ENCODE data around the gene PPARD. TPM values are rescaled to one million over a fixed set of nuclear protein-coding genes. Genes with fewer than 3 reads are reported as not detected.
"Not testable (repeated sequence)": the region's sequence is repeated elsewhere in the genome, so short reads cannot be mapped to it uniquely, and the experiment has no call there.

The PPARD gene
- total RNA-seq, 1 experiment from 2014 or later: 13.4 TPM

DNA sequence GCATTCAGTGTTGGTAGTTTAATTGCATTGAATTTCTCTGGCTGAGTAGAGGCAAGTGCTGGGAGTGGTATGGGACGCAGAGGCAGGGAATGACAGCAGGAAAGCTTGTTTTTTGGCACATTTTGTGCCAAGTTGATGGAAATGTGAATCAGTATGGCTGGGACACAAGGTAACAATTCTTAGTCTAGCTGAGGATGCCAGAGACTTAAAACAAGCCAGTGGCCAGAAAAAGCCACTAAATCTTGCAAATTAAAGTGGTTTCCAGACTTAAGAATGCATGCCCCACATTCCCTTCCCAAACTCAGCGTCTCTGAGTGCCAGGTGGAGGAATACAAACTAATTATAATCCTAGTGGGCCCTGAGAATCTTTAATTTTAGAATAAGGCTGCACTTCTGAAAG is 35.9 kb downstream of the PPARD start:
- no peak for DNase-seq (ENCODE audit: low read depth)

- DNase-seq (ENCODE audit: low read depth): no peak
Observed at GRCh38 chr6:35381132-35381531, 38.8 kb downstream of the PPARD start.

DNA sequence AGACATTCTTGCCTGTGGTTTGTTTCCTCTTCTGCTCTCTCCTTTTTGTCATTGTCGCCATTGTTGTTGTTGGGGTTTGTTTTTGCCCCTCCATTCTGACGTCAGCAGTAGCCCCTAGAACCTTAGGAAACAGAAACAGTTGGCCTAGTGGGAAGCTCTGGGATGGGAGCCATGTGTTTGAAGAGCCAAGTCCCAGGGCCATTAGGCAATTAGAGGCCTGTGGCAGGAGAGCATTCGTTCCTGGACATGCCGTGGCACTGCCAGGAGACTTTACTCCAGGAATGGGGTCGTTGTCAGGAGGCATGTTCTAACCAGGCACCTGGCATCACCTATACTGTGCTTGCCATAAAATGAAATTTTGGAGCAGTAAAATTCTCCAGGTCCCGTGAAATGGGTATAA is 39.7 kb downstream of the PPARD start:
- no peak for DNase-seq (ENCODE audit: low read depth)

- DNase-seq (ENCODE audit: low read depth): no peak
Observed at GRCh38 chr6:35385457-35386202, 43.3 kb downstream of the PPARD start.

GRCh38 chr6:35386989-35387388 is 44.6 kb downstream of the PPARD start:
- no peak for DNase-seq (ENCODE audit: low read depth)

- no peak for DNase-seq (ENCODE audit: low read depth)
Observed at GRCh38 chr6:35388030-35388429, 45.7 kb downstream of the PPARD start.

GRCh38 chr6:35388772-35389352 is 46.5 kb downstream of the PPARD start:
- DNase-seq (ENCODE audit: low read depth): no peak

GRCh38 chr6:35389386-35389785 is 47.0 kb downstream of the PPARD start:
- not testable (repeated sequence) for DNase-seq (ENCODE audit: low read depth)

DNA sequence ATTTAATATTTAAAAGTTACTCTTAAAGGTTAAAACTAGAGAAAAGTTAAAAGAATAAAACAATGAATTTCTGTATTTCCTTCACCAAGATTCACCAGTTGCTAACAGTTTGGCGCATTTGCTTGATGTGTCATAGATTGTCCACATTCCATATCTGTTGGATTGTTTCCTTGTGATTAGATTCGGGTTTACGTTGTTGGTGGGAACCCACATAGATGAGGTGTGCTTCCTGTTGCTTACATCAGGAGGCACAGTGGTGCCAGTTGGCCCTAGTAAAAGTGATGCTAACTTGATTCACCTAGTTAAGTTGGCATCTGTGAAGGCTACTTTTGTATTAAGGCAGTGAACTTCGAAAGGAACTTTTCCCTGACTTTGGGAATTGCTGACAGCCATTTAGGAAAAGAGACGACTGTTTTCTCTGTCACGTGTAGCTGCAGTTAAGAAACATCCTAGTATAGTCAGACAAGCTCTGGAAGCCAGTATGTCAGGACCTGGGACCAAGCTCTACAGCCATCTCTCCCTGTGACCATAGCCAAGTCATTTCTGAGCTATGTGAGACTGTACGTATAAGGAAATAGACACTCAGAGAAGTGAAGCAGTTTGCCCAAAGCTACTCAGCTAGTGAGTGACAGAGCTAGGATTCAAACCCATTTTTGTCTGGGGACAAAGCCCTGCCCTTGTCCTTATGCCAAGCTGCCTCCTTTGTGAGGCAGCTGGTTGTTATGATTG is 49.0 kb downstream of the PPARD start:
- peak; percentile 97 for DNase-seq (ENCODE audit: low read depth)

DNA sequence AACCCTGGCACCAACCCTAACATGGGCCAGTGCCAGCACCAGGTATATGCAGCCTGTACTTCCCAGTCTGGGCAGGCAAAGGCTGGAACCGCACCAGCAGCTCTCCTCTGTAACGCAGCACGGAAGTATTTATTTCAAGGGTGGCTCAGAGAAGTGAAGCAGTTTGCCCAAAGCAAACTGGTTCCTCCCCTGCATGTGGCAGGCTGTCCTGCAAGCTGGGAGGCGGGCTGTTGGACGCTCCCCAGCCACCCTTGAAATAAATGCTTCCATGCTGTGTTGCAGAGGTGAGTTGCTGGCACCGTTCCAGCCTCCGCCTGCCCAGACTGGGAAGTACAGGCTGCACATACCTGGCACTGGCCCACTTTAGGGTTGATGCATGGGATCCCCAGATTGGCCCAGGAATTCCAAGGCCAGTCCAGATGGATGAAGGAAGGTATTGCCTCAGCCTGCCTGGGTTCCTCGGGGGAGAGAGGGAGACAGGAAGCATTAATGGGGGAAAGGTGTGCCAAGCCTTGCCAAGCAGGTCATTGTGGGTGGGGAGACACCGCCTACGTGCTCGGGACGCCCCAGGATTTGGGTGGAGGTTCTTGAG is 49.8 kb downstream of the PPARD start:
- DNase-seq (ENCODE audit: low read depth): no peak

- DNase-seq (ENCODE audit: low read depth): no peak
Observed at GRCh38 chr6:35392773-35393672, 50.7 kb downstream of the PPARD start.

DNA sequence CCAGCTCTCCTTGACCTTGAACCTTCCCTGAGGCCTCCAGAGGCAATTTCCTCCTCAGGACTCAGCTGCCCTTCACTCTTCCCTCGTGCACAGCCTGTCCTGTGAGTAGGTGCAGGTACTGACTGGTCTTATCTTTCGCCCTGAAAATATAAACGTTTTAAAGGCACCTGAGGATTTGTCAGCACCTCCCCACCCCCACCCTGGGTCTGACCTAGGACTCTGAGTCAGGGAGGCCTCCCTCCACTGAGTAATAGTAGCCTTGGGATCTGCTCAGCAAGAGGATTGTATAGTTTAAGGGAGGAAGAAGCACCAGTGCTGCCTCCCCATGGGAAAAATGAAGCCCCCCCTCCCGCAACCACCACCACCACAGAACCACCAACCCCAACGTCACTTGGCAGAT is 54.6 kb downstream of the PPARD start:
- peak; percentile 59 for DNase-seq (ENCODE audit: low read depth)

DNA sequence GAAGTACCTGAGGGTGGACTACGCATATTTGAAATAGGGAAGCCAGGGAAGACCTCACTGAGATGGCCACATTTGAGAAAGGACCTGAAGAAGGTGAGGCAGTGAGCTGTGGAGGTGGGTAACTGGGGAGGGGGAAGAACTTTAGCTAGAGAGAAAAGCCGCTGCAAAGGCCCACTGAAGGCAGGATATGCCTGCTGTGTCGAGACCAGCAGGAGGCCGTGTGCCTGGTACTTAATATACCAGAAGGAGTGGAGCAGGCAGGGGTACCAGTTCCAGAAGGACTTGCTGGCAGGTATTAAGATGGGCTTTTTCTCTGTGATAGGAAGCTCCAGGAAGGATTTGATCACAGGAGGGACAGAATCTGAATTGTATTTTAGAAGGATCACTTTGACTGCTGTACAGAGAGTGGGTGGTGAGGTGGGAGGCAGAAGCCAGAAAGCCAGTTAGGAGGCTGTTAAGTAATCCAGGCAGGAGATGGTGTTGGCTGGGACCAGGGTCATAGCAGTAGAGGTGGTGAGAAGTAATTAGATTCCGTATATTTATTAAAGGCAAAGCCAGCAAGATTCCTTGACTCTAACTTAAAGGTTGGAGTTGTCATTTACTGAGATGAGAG is 55.6 kb downstream of the PPARD start:
- no peak for DNase-seq (ENCODE audit: low read depth)

DNA sequence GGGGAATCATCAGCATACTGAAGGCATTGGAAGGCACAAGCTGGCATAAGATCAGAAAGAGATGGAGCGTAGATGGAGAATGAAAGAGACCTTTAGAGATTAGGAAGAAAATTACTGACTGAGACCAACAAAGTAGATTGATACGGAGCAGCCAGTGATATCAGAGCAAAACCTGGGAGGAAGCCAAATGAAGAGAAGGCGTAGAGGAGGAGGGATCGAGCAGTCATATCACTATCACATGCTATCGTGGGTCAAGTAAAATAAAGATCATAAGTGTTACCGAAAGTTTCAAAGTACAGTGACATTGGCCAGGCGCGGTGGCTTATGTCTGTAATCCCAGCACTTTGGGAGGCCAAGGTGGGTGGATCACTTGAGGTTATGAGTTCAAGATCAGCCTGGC is 56.2 kb downstream of the PPARD start:
- no peak for DNase-seq (ENCODE audit: low read depth)

DNA sequence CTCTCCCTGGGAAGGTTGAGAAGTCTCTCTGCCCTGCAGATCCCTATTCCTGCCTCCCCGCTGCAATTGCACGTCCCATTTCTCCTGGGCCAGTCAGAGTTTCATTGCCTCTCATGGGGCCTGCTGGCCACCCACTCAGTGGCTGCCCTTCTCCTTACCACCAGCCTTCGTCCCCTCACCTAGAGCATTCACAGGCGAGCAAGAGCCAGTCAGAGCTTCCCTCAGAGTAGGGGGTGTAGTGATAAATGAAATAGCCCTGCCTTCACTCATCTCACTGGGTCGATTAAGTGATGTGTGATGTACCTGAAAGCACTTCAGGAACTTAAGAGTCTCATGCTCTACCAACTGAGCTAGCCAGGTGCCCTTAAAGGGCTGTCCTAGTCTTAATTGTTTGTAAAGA is 57.8 kb downstream of the PPARD start:
- no peak for DNase-seq (ENCODE audit: low read depth)

DNA sequence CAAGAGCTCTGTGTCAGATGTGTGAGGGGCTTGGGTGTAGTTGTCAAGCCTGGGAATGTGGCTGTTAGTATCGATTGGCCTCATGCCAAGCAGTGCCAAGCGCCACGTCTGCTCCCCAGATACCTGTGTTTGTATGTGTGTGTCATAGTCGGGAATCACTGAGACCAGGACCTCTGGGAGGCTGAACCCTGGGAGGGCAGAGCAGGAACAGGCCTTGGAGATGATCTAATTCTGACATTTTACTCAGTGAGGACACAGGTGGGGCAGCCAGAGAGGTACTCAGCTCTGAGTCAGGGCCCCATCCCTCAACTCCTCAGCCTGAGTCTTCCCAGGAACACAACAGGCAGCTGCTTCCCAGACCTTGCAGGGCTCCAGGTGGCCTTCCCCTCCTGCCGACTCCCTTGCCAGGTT is 58.5 kb downstream of the PPARD start:
- DNase-seq (ENCODE audit: low read depth): peak; percentile 84

DNA sequence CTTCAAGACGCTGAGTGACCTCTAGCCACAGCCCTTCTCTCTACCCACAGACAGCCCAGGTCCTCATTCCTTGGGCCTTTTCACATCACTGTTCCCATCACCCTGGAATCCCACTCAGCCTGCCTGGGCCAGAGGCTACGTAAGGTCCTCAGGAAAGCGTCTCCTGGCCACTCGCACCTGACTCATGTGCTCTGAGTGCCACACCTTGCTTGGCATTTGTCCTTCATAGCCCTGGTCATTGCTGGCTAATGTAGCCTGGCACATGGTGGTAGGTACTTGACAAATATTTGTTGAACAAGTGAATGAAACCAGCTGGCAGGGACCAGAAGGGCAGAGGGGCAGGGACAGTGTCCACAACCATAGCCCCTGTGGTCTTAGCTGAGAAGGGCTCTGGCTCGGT is 59.2 kb downstream of the PPARD start:
- DNase-seq (ENCODE audit: low read depth): no peak

DNA sequence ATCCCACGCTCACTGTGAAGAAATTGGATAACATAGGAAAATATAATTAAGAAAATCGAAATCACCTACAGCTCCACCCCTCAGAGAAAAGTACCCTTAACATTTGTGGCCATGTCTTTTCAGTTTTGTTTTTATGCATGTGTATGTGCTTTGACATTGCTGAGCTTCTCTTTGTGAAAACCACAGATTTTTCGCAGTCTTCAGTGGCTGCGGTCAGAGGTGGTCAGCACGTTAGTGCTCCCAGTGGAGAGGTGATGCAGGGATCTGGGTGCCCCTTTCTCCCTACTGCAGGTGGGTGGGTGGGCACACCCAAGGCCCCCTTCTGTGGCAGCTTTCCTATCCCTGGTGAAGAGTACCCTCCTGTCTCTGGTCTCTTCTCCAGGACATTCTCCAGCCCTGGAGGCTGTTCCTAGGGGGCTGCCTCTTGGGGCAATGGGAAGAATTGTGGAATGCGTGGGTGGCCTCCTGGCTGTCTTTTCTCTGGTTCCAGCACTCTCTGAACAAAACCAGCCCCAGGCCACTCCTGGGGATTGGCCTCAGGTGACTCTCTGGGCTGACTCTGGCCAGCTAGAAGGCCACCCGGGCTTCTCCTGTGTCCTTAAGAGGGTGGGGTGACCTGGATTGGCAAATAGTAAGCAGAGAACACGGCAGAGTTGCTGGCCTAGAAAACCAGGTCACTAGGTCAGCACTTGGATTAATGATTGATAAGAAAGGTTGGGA is 59.9 kb downstream of the PPARD start:
- DNase-seq (ENCODE audit: low read depth): no peak

GRCh38 chr6:35402856-35403191 is 60.5 kb downstream of the PPARD start:
- DNase-seq (ENCODE audit: low read depth): no peak
